Caco-2 (cell line): ENCODE results near the gene RAD50. TPM values are rescaled to one million over a fixed set of nuclear protein-coding genes. Genes with fewer than 3 reads are reported as not detected.
"Not testable (repeated sequence)": the region's sequence is repeated elsewhere in the genome, so short reads cannot be mapped to it uniquely, and the experiment has no call there.

ENCODE experiments used
- BruUV-seq: library from RNA; stranded (reverse); fragments of 400-500 nt; replicated peaks from 2 replicates; lab custom pipeline; 2021; lab: Mats Ljungman, UMichigan
- CTCF ChIA-PET: fragments of 300-600 bp; sonication (Branson Sonifier 250); formaldehyde crosslinking; loops from one replicate; lab custom pipeline; 2022; ENCODE audit warnings: antibody characterized with exemption; lab: Charles Lee
- POLR2A ChIA-PET: fragments of 300-600 bp; sonication (Branson Sonifier 250); formaldehyde crosslinking; loops from one replicate; lab custom pipeline; 2022; ENCODE audit warnings: antibody characterized with exemption; lab: Charles Lee
- DNase-seq, 2 experiments: peaks; one replicate each; pipeline versions ENCODE4 v3.0.0 to v3.0.0-alpha.2; 2020 to 2022
- H3K27me3 ChIP-seq: replicated peaks from 2 replicates; pipeline ENCODE4 v1.6.0; 2011; ENCODE audit warnings: low read length; ENCODE audit not compliant: control insufficient read depth, insufficient read depth
- H3K36me3 ChIP-seq: 2 replicates; pipeline ENCODE4 v1.5.1; 2011; ENCODE audit warnings: low read length; ENCODE audit not compliant: control insufficient read depth, insufficient read depth
- H3K4me1 ChIP-seq: fragments of 250-450 bp; sonication (Bioruptor Pico); 2 replicates; pipeline ENCODE4 v1.5.1; 2020; ENCODE audit warnings: mild to moderate bottlenecking
- H3K4me3 ChIP-seq: 2 replicates; pipeline ENCODE4 v1.5.1; 2011; ENCODE audit warnings: low read depth, mild to moderate bottlenecking, control low read depth, low read length
- H3K9me3 ChIP-seq: fragments of 250-450 bp; sonication (Bioruptor Pico); 2 replicates; pipeline ENCODE4 v1.5.1; 2020; ENCODE audit warnings: mild to moderate bottlenecking, moderate library complexity
- H3K27ac Mint-ChIP-seq: one replicate; pipeline ENCODE4 v1.8.0; 2022; ENCODE audit warnings: mixed read lengths; ENCODE audit not compliant: unreplicated experiment
- H3K27me3 Mint-ChIP-seq: one replicate; pipeline ENCODE4 v1.8.0; 2022; ENCODE audit warnings: mixed read lengths; ENCODE audit not compliant: insufficient read depth, unreplicated experiment
- H3K36me3 Mint-ChIP-seq: one replicate; pipeline ENCODE4 v1.8.0; 2022; ENCODE audit warnings: mild to moderate bottlenecking, mixed read lengths; ENCODE audit not compliant: insufficient read depth, unreplicated experiment
- H3K4me1 Mint-ChIP-seq: one replicate; pipeline ENCODE4 v1.8.0; 2022; ENCODE audit warnings: low read depth, mixed read lengths; ENCODE audit not compliant: unreplicated experiment
- H3K4me3 Mint-ChIP-seq: one replicate; pipeline ENCODE4 v1.8.0; 2022; ENCODE audit warnings: mild to moderate bottlenecking, moderate library complexity, mixed read lengths; ENCODE audit not compliant: unreplicated experiment
- H3K9me3 Mint-ChIP-seq: one replicate; pipeline ENCODE4 v1.8.0; 2022; ENCODE audit warnings: mixed read lengths; ENCODE audit not compliant: unreplicated experiment
- CTCF ChIP-seq, 2 experiments: fragments of 200-600 bp in 1 of 2; IDR thresholded peaks; 1 replicate in 1 of 2; 2 replicates in 1 of 2; pipeline versions ENCODE4 v1.5.1 to v1.8.0; 2011 to 2022; ENCODE audit warnings: antibody characterized with exemption in 1 of 2, control low read depth in 1 of 2, inconsistent platforms in 1 of 2, low read depth in 1 of 2, low read length in 1 of 2, mild to moderate bottlenecking in 1 of 2, moderate library complexity in 1 of 2; ENCODE audit not compliant: insufficient read depth in 1 of 2, severe bottlenecking in 1 of 2, unreplicated experiment in 1 of 2
- intact Hi-C: fragments of 100-400 bp; cut with micrococcal nuclease; formaldehyde crosslinking; loops from one replicate; pipeline ENCODE4 v1.10.0; 2022; ENCODE audit not compliant: unreplicated experiment
- total RNA-seq: library from RNA; stranded (reverse); gene quantifications from 2 replicates; pipeline ENCODE4 v1.2.3, GENCODE V29; 2022

Gene RAD50
- total RNA-seq, 1 experiment from 2014 or later, result 53.2 TPM

- intact Hi-C loops, result no loop called here
- Histone ChIP-seq H3K27me3 (no peaks in the 10 kb centered on the region), H3K36me3 (no peaks in the 10 kb centered on the region; the same call in none of the 2 replicates), H3K4me1 (no peaks in the 10 kb centered on the region), H3K9me3 (no peaks in the 10 kb centered on the region), H3K4me3 (no peak overlapping the region)
- ChIA-PET POLR2A (no interaction called here), CTCF (no interaction called here)
- H3K27ac Mint-ChIP-seq, result no peak overlapping the region
- DNase-seq, result no peak
- TF ChIP-seq CTCF (IDR thresholded peaks at IDR 0.05; ENCODE audit: insufficient read depth in 1 of 2, low read depth in 1 of 2, low read length in 1 of 2, severe bottlenecking in 1 of 2, unreplicated experiment in 1 of 2), result no peak
- H3K9me3 Mint-ChIP-seq, result no peaks in the 10 kb centered on the region
- H3K4me1 Mint-ChIP-seq, result no peaks in the 10 kb centered on the region
- BruUV-seq, result no TSS peak
- peaks cover 12% of the 10 kb centered on the region for H3K36me3 Mint-ChIP-seq
- no peak overlapping the region for H3K4me3 Mint-ChIP-seq
- no peaks in the 10 kb centered on the region for H3K27me3 Mint-ChIP-seq
Measured at GRCh38 chr5:132566657-132567056, 9.9 kb downstream of the RAD50 start.

DNA sequence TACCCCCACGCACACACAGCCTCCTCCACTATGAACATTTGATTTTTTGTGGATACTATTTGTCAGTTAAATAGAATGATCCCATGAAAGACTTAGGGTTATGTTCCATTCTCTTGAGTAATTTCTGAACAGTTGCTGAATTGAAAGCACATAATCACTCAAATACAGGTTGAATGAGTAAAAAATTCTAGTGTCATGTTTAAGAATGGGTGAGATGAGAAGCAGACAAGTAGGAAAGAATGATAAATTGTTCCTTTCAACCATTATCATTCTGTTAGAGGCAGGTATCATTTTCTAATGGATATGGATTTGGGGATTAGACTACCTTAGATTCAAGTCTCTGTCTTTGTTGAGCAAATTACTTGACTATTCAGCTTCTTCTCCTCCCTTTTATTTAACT lies 19.3 kb downstream of the RAD50 start:
- intact Hi-C loops, result no loop called here
- BruUV-seq, result TSS peak; percentile 6
- peaks cover 44% of the 10 kb centered on the region for H3K36me3 Mint-ChIP-seq
- CTCF ChIA-PET, result no interaction called here
- H3K27ac Mint-ChIP-seq, result no peak overlapping the region
- Histone ChIP-seq H3K4me1 (no peaks in the 10 kb centered on the region), H3K27me3 (no peaks in the 10 kb centered on the region), H3K9me3 (no peaks in the 10 kb centered on the region), H3K36me3 (no peaks in the 10 kb centered on the region; the same call in none of the 2 replicates), H3K4me3 (no peak overlapping the region)
- no peak for DNase-seq
- TF ChIP-seq CTCF (IDR thresholded peaks at IDR 0.05; ENCODE audit: insufficient read depth in 1 of 2, low read depth in 1 of 2, low read length in 1 of 2, severe bottlenecking in 1 of 2, unreplicated experiment in 1 of 2), result no peak
- POLR2A ChIA-PET, result no interaction called here
- H3K4me1 Mint-ChIP-seq, result no peaks in the 10 kb centered on the region
- no peaks in the 10 kb centered on the region for H3K9me3 Mint-ChIP-seq
- H3K4me3 Mint-ChIP-seq, result no peak overlapping the region
- no peaks in the 10 kb centered on the region for H3K27me3 Mint-ChIP-seq

GRCh38 chr5:132584560-132584959 lies 27.8 kb downstream of the RAD50 start:
- H3K27me3 Mint-ChIP-seq, H3K4me3 ChIP-seq, intact Hi-C loops, H3K9me3 Mint-ChIP-seq, H3K4me3 Mint-ChIP-seq, DNase-seq, H3K27me3 ChIP-seq, H3K4me1 Mint-ChIP-seq, H3K36me3 ChIP-seq, CTCF ChIA-PET, H3K27ac Mint-ChIP-seq, POLR2A ChIA-PET, H3K9me3 ChIP-seq, BruUV-seq, H3K4me1 ChIP-seq: not testable (repeated sequence)
- peaks cover 40% of the 10 kb centered on the region for H3K36me3 Mint-ChIP-seq

DNA sequence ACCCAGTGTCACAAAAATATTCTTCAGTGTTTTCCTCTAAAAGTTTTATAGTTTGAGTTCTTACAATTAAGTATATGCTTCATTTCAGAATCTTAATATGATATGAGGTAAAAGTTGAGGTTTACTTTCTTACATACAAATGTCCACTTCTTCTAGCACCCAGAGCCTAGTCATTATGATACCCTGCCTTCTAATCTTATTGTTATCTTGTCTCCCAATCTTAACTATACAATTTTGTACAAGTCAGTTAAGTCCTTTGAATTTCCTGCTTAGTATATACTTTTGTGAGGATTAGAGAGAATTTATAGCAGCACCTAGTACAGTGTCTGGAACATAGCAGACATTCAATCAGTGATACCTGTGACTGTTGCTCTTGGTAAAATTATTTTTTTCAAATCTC lies 29.3 kb downstream of the RAD50 start:
- Mint-ChIP-seq H3K27me3 (no peaks in the 10 kb centered on the region), H3K36me3 (peaks cover 55% of the 10 kb centered on the region), H3K27ac (no peak overlapping the region), H3K9me3 (no peaks in the 10 kb centered on the region), H3K4me1 (peaks cover 5% of the 10 kb centered on the region), H3K4me3 (no peak overlapping the region)
- H3K4me1 ChIP-seq, result no peaks in the 10 kb centered on the region
- intact Hi-C loops, result no loop called here
- no peak overlapping the region for H3K4me3 ChIP-seq
- no peak for DNase-seq
- no TSS peak for BruUV-seq
- H3K27me3 ChIP-seq, result no peaks in the 10 kb centered on the region
- ChIA-PET POLR2A (no interaction called here), CTCF (no interaction called here)
- no peak for TF ChIP-seq CTCF (IDR thresholded peaks at IDR 0.05; ENCODE audit: insufficient read depth in 1 of 2, low read depth in 1 of 2, low read length in 1 of 2, severe bottlenecking in 1 of 2, unreplicated experiment in 1 of 2)
- no peaks in the 10 kb centered on the region for H3K36me3 ChIP-seq
- H3K9me3 ChIP-seq, result no peaks in the 10 kb centered on the region
